Stimulated activated naive B cell treated with anti-CD40 and anti-IgM and Interleukin-4, amounts not matched to agents 10 μg/mL and 1 μg/mL and 100 μg/mL, for 72 hours (primary cell): Measurements from ENCODE around the gene URI1.
"Not testable (repeated sequence)": the region's sequence is repeated elsewhere in the genome, so short reads cannot be mapped to it uniquely, and the experiment has no call there.

Experiments used
- ATAC-seq, 2 donors: fragments of 150-1000 bp; cut with Tn5 transposase; replicated peaks; 2 replicates each; pipeline ENCODE4 v1.10.0; 2021; ENCODE audit warnings: moderate library complexity in 1 of 2
- DNase-seq: peaks from one replicate; pipeline ENCODE4 v3.0.0; 2021
- H3K27ac Mint-ChIP-seq: one replicate; pipeline ENCODE4 v1.8.0; 2022; ENCODE audit warnings: mild to moderate bottlenecking, mixed read lengths
- H3K27me3 Mint-ChIP-seq, 2 donors: one replicate each; pipeline ENCODE4 v1.8.0; 2022; ENCODE audit warnings: mixed read lengths in 2 of 2
- H3K36me3 Mint-ChIP-seq, 2 donors: one replicate each; pipeline ENCODE4 v1.8.0; 2022; ENCODE audit warnings: mixed read lengths in 2 of 2, mild to moderate bottlenecking in 1 of 2
- H3K4me1 Mint-ChIP-seq, 2 donors: one replicate each; pipeline ENCODE4 v1.8.0; 2022; ENCODE audit warnings: mixed read lengths in 2 of 2, mild to moderate bottlenecking in 1 of 2
- H3K4me3 Mint-ChIP-seq, 2 donors: one replicate each; pipeline ENCODE4 v1.8.0; 2022; ENCODE audit warnings: mild to moderate bottlenecking in 2 of 2, mixed read lengths in 2 of 2, moderate library complexity in 1 of 2
- H3K9me3 Mint-ChIP-seq, 2 donors: one replicate each; pipeline ENCODE4 v1.8.0; 2022; ENCODE audit warnings: mixed read lengths in 2 of 2, mild to moderate bottlenecking in 1 of 2

Gene URI1

DNA sequence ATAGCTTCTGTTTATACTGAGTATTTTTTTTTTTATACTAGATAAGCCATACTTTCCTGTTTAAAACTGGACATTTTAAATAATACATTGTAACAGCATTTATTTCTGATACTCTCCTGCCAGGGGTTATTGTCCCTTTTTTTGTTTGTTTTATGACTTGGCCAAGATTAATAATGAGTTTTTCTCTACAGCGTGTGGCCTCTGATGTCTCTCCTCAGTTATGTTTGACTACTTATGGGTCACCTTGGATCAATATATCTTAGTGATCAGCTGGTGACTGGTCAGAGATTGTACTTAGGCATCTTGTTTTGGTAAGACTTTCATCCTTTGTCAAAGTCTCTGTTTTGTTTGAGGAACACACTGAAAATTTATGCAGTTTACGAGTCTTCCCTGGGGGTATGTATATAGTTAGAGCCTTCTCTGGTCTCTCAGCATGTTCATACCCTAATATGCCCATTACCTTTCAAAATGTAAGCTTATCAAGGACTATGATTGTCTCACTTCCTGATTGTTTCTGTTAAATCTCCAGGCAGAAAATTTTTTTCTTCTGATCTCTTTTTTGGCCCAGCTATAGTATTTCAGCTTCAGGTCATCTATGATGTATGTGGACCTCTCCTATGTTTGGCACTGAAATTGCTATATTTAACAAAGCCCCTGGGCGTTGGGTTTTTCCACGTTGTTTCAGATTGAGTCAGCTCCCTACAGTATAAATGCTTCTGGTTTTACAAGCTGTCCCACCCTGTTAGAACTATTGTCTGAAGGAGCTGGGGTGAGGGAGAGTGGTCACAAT is 87.9 kb downstream of the URI1 start:
- peak overlapping the region; percentile 40 to 46 for H3K4me3 Mint-ChIP-seq
- DNase-seq = peak; percentile 74
- peaks cover 29 to 31% of the 10 kb centered on the region in 2 donors for H3K4me1 Mint-ChIP-seq
- H3K36me3 Mint-ChIP-seq = peaks cover 35 to 66% of the 10 kb centered on the region in 2 donors
- peaks cover 8 to 21% of the 10 kb centered on the region in 2 donors for H3K9me3 Mint-ChIP-seq
- H3K27ac Mint-ChIP-seq = peak overlapping the region; percentile 86
- peak; percentile 97 to 98 for ATAC-seq
- H3K27me3 Mint-ChIP-seq = no peaks in the 10 kb centered on the region

DNA sequence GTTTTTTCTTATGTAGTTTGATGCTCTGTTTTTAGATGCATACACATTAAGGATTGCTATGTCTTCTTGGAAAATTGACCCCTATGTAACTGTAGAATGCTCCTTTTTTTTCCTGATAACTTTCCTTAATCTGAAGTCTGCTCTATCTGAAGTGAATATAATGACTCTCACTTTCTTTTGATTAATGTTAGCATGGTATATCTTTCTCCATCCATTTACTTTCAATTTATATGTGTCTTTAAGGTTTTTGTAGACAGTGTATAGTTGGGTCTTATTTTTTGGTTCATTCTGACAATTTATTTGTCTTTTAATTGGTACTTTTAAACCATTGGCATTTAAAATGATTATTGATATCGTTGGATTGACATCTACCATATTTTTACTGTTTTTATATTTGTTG is 92.3 kb downstream of the URI1 start:
- Mint-ChIP-seq H3K36me3 (peaks cover 58 to 89% of the 10 kb centered on the region in 2 donors), H3K4me1 (peaks cover 25 to 28% of the 10 kb centered on the region in 2 donors), H3K9me3 (peaks cover 13 to 18% of the 10 kb centered on the region in 2 donors), H3K4me3 (no peak overlapping the region), H3K27ac (no peak overlapping the region), H3K27me3 (no peaks in the 10 kb centered on the region)
- ATAC-seq (no peak), DNase-seq (no peak)

DNA sequence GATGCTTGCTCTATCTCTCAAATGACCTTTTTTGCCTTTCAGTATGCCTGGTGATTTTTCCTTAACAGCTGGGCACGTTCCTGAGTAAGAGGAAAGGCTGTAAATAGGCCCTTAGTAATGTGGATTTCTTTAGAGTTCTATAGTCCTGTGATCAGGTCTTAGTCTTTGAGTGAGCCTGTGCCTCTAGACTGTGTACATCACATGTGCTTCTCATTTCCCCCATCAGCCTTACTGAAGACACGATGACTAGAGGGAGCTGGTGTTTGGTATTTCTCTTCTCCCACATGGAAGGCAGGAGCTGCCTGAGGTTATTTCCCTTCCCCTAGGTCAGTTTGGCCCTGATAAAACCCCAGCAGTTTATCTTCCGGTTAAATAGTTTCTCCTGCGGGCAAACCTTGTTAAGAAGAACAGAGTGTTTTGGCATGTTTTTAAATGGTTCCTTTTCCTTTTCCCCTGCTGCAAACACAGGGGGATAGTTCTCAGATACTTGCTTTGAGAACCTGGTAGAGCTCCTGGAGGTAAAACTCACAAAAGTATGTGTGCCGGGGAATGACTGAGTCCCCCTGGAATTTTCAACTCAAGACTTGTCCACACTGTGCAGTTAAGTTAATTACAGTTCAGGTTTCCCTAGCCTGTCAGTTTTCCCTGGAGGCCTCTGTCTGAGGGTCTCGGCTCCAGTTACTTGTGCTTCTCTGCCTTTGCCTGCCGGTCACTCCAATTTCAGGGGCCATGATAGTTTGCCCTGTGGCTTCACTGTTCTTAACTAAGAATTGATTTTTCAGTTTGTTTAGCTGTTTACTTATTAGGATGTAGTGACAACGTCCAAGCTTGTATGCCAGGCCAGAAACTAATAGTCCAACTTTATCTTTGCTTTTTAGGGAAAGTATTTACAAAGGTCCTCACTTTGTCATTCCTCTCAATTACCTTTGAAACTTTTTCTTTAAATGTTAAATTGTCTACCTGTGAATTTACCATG is 94.4 kb downstream of the URI1 start:
- peaks cover 18 to 20% of the 10 kb centered on the region in 2 donors for H3K9me3 Mint-ChIP-seq
- ATAC-seq (no peak), DNase-seq (no peak)
- H3K27ac Mint-ChIP-seq = no peak overlapping the region
- H3K27me3 Mint-ChIP-seq = no peaks in the 10 kb centered on the region
- peaks cover 10 to 12% of the 10 kb centered on the region in 2 donors for H3K4me1 Mint-ChIP-seq
- peaks cover 69 to 92% of the 10 kb centered on the region in 2 donors for H3K36me3 Mint-ChIP-seq
- H3K4me3 Mint-ChIP-seq = no peak overlapping the region

- DNase-seq (no peak), ATAC-seq (no peak)
- H3K4me1 Mint-ChIP-seq = peaks cover 7 to 23% of the 10 kb centered on the region in 2 donors
- H3K27me3 Mint-ChIP-seq = no peaks in the 10 kb centered on the region
- peaks cover 19 to 22% of the 10 kb centered on the region in 2 donors for H3K9me3 Mint-ChIP-seq
- H3K4me3 Mint-ChIP-seq = no peak overlapping the region
- H3K36me3 Mint-ChIP-seq = peaks cover 67 to 92% of the 10 kb centered on the region in 2 donors
- no peak overlapping the region for H3K27ac Mint-ChIP-seq
These were observed 95.8 kb downstream of the URI1 start for GRCh38 chr19:30037835-30038234.

GRCh38 chr19:30041931-30042330 is 99.9 kb downstream of the URI1 start:
- Mint-ChIP-seq H3K36me3 (peaks cover 50 to 66% of the 10 kb centered on the region in 2 donors), H3K4me1 (peaks cover 14 to 30% of the 10 kb centered on the region in 2 donors), H3K9me3 (peaks cover 10 to 13% of the 10 kb centered on the region in 2 donors)
- not testable (repeated sequence) for ATAC-seq, H3K27ac Mint-ChIP-seq, DNase-seq, H3K4me3 Mint-ChIP-seq, H3K27me3 Mint-ChIP-seq

GRCh38 chr19:30043008-30043407 is 101.0 kb downstream of the URI1 start:
- peak in 1 of 2 donors; percentile 39 for ATAC-seq
- H3K27ac Mint-ChIP-seq = peak overlapping the region; percentile 51
- H3K9me3 Mint-ChIP-seq = peaks cover 10 to 13% of the 10 kb centered on the region in 2 donors
- not testable (repeated sequence) for DNase-seq, H3K4me3 Mint-ChIP-seq, H3K27me3 Mint-ChIP-seq
- peaks cover 18 to 36% of the 10 kb centered on the region in 2 donors for H3K4me1 Mint-ChIP-seq
- H3K36me3 Mint-ChIP-seq = peaks cover 40 to 56% of the 10 kb centered on the region in 2 donors

DNA sequence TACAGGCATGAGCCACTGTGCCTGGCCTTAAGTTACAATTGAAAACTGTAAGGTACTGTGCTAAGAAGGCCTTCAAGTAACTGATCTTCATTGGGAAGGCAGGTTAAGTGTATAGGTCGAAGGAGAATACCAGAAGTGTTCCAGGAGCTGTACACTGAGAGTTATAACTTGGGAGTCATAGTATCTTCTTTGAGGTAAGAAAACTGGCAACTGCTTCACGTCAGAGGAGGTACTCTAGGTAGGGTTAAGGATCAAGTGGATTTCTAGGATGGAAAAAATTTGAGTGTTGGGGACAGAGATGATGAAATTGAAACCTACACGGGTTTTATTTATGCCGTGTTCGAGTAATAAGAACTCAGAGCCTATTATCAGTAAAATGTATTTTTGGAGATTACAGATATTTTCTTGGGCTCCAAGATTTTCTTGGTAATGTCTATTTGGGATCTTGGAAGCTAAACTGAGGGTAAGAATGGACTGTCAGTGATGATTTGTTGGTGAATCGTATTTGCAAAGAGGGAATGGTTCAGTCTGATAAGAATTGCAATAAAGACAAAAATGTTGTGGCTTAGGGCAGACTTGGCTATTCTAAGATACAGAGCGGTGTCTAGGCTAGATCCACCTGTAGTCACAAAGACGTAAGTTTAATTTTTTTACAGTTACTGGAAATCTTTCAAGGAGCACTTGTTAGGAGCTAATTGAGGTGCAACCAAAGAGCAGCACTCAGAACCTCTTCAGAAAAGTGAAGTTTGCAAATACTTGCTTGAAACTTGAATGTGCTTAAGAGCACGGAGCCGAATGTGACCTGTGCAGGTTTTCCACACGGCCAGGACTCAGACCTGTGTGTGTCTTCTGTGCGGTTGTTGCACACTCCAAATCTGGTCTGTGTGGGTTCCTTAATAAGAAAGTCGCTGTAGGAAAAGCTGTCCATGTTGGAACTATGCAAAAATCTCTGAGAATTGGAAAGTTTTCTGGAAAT is 102.5 kb downstream of the URI1 start:
- no peaks in the 10 kb centered on the region for H3K27me3 Mint-ChIP-seq
- H3K27ac Mint-ChIP-seq = no peak overlapping the region
- no peak for ATAC-seq

GRCh38 chr19:30046522-30046921 is 104.5 kb downstream of the URI1 start:
- H3K27ac Mint-ChIP-seq = no peak overlapping the region
- H3K4me3 Mint-ChIP-seq = no peak overlapping the region
- peaks cover 18 to 34% of the 10 kb centered on the region in 2 donors for H3K4me1 Mint-ChIP-seq
- H3K27me3 Mint-ChIP-seq = no peaks in the 10 kb centered on the region
- H3K9me3 Mint-ChIP-seq = peaks cover under 1 to 7% of the 10 kb centered on the region in 2 donors
- peaks cover 19 to 28% of the 10 kb centered on the region in 2 donors for H3K36me3 Mint-ChIP-seq
- DNase-seq (peak; percentile 24), ATAC-seq (peak; percentile 89 to 91)

More for the DNA sequence above, 102.5 kb downstream of the URI1 start:
- Mint-ChIP-seq H3K4me1 (peaks cover 18 to 36% of the 10 kb centered on the region in 2 donors), H3K9me3 (peaks cover 7 to 10% of the 10 kb centered on the region in 2 donors), H3K4me3 (no peak overlapping the region), H3K36me3 (peaks cover 34 to 48% of the 10 kb centered on the region in 2 donors)
- DNase-seq = no peak

GRCh38 chr19:30047432-30047831 is 105.4 kb downstream of the URI1 start:
- no peaks in the 10 kb centered on the region for H3K27me3 Mint-ChIP-seq
- DNase-seq (no peak), ATAC-seq (no peak)
- peaks cover 18 to 27% of the 10 kb centered on the region in 2 donors for H3K4me1 Mint-ChIP-seq
- H3K9me3 Mint-ChIP-seq = peaks cover 0 to 7% of the 10 kb centered on the region in 2 donors
- H3K27ac Mint-ChIP-seq = peak overlapping the region; percentile 14
- no peak overlapping the region for H3K4me3 Mint-ChIP-seq
- H3K36me3 Mint-ChIP-seq = peaks cover 16 to 19% of the 10 kb centered on the region in 2 donors

DNA sequence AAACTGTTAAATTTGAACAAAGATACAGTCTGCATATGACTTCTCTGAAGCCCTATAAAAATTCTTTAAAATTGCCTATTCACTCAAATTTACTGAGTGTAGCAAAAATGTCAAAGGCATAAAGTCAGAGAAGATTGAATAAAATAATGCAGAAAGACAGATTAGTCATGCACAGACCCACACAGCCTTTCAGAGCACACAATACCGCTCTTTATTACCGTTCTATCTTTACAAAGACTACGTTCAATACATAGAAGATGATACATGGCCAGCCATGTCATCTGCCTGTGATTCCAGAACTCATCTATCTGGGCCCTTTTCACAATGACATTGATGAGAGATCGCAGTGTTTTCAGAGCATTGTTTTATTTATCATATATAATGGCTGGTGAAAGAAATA is 107.2 kb downstream of the URI1 start:
- Mint-ChIP-seq H3K27me3 (no peaks in the 10 kb centered on the region), H3K4me1 (peaks cover 9 to 16% of the 10 kb centered on the region in 2 donors), H3K4me3 (no peak overlapping the region), H3K9me3 (no peaks in the 10 kb centered on the region), H3K27ac (no peak overlapping the region), H3K36me3 (peaks cover 4 to 6% of the 10 kb centered on the region in 2 donors)
- DNase-seq (no peak), ATAC-seq (no peak)

- Mint-ChIP-seq H3K9me3 (no peaks in the 10 kb centered on the region), H3K4me3 (no peak overlapping the region), H3K36me3 (no peaks in the 10 kb centered on the region), H3K27ac (no peak overlapping the region), H3K4me1 (peaks cover 9 to 16% of the 10 kb centered on the region in 2 donors), H3K27me3 (no peaks in the 10 kb centered on the region)
- ATAC-seq = no peak
- no peak for DNase-seq
These were observed 108.0 kb downstream of the URI1 start for GRCh38 chr19:30049846-30050667.

DNA sequence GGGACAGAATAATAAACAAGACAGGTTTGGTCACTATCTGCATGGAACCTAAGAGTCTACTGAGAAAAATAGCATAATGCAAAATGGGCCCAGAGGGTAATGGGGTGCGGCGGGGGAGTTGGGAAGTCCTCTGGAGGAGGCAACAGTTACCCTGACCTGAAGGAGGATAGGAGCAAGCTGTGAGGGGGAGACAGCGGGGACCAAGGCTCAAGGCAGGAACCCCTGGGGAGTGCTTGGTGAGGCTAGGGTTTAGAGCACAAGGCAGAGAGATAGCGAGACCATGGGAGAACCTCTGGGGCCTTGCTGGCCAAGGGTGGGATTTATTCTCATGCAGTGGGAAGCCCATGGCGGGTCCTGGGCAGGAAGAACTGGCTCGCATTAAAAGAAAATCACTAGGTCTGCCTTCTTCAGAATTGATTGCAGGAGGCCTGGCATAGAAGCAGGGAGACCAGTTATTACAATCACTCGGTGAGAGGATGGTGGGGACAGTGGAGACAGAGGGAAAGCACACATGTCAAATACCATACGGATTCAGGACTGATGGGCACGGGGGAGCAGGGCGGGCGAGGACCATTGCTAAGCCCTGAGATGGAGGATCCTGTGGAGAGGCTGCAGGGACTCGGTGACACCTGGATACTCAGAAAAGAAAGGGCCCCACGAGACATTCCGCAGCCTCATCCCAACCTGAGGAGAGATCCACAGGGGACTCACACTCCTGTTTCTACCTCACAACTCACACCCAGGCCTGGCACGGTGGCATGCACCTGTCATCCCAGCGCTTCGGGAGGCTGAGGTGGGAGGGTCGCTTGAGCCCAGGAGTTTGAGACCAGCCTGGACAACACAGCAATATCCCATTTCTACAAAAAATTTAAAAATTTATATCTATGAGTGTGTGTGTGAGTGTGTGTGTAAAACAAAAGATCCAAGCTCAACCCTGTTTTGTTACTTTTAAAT is 110.4 kb downstream of the URI1 start:
- DNase-seq = no peak
- Mint-ChIP-seq H3K36me3 (no peaks in the 10 kb centered on the region), H3K4me1 (peaks cover 1% of the 10 kb centered on the region in 2 donors), H3K9me3 (peaks cover 0 to 2% of the 10 kb centered on the region in 2 donors), H3K27me3 (no peaks in the 10 kb centered on the region), H3K27ac (peak overlapping the region; percentile 84), H3K4me3 (no peak overlapping the region)
- no peak for ATAC-seq
